ENCODE measurements around the gene ERF.
A peak's percentile ranks its signal among the peaks of the same experiment; 100 is the strongest.
"Not testable (repeated sequence)": the region's sequence is repeated elsewhere in the genome, so short reads cannot be mapped to it uniquely, and the experiment has no call there.

Gene ERF

DNA sequence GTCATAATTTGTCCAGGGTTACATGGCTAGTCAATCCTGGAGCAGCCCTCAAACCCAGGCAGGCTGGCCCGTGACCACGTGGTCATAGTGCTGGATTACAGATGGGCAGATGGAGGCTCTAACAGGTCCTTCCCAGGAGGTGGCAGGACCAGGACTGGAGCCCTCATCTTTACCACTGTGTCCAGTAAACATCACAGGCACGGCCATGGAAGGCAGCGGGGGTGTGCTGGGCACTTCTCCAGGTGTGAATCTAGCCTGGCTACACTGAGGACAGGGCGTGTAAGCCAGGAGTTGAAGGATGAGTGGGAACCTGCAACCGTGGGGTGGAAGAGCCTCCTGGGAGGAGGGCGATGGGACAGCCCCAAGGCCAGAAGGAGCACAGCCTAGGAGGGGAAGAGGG is 20.2 kb upstream of the ERF start:
- no peak for DNase-seq

DNA sequence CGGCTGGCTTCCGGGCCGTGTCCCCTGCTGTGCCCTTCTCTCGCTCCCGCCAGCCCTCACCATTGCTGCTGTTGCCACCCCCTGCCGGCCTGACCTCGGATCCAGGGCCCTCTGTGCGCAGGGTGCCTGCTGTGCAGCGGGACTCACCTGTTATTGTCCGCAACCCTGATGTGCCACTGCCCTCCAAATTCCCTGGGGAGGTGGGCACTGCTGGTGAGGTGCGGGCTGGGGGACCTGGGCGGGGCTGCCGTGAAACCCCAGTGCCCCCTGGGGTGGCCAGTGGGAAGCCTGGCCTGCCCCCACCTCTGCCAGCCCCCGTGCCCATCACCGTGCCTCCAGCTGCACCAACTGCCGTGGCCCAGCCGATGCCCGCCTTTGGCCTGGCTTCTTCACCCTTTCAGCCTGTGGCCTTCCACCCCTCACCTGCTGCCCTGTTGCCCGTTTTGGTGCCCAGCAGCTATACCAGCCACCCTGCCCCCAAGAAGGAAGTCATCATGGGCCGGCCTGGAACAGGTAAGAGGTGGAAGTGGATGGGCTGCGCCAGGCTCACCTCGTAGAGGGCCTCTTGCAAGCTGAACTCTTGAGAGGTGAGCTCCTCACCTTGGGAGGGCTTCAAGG is 19.2 kb upstream of the ERF start:
- DNase-seq, result no peak

DNA sequence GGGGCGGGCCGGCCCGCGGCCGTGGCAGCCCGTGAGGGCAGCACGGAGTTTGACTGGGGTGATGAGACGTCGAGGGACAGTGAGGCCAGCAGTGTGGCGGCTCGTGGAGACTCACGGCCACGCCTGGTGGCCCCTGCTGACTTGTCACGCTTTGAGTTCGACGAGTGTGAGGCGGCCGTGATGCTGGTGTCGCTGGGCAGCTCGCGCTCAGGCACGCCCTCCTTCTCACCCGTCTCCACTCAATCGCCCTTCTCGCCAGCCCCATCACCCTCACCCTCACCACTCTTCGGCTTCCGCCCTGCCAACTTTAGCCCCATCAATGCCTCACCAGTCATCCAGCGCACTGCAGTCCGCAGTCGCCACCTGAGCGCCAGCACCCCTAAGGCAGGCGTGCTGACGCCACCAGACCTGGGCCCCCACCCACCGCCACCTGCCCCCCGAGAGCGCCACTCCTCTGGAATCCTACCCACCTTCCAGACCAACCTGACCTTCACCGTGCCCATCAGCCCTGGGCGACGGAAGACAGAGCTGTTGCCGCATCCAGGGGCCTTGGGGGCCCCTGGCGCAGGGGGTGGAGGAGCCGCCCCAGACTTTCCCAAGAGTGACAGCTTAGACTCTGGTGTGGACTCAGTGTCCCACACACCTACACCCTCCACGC is 18.6 kb upstream of the ERF start:
- DNase-seq, result no peak

DNA sequence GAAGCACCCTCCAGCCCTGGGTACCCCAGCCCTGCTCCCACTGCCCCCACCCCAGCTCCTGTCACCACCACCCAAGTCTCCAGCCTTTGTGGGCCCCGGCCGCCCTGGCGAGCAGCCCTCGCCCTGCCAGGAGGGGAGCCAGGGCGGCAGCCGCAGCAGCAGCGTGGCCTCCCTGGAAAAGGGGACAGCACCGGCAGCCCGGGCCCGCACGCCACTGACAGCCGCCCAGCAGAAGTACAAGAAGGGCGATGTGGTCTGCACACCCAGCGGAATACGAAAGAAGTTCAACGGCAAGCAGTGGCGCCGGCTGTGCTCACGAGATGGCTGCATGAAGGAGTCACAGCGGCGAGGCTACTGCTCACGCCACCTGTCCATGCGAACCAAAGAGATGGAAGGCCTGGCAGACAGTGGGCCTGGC is 18.1 kb upstream of the ERF start:
- DNase-seq, result no peak

DNA sequence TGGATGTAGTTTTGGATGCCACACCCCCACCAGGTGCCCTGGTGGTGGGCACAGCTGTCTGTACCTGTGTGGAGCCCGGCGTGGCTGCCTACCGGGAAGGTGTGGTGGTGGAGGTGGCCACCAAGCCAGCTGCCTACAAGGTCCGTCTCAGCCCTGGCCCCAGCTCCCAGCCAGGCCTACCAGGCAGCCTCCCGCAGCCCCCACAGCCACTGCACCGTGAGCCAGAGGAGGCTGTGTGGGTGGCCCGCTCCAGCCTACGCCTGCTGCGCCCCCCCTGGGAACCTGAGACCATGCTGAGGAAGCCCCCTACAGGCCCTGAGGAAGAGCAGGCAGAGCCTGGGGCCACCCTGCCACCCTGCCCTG is 17.6 kb upstream of the ERF start:
- DNase-seq, result no peak

DNA sequence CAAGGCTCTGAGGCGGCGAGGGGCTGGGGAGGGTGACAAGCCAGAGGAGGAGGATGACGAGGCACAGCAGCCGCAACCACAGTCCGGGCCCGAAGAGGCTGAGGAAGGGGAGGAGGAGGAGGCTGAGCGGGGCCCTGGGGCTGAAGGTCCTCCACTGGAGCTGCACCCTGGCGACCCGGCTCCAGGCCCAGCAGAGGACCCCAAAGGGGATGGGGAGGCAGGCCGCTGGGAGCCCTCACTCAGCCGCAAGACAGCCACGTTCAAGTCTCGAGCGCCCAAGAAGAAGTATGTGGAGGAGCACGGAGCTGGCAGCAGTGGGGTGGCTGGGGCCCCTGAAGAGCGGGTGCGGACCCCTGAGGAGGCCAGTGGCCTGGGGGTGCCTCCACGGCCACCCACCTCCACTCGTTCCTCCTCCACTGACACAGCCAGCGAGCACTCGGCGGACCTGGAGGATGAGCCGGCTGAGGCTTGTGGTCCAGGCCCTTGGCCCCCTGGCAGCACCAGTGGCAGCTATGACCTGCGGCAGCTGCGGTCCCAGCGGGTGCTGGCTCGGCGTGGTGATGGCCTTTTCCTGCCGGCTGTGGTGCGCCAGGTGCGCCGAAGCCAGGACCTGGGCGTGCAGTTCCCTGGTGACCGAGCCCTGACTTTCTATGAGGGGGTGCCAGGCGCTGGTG is 17.1 kb upstream of the ERF start:
- no peak for DNase-seq

DNA sequence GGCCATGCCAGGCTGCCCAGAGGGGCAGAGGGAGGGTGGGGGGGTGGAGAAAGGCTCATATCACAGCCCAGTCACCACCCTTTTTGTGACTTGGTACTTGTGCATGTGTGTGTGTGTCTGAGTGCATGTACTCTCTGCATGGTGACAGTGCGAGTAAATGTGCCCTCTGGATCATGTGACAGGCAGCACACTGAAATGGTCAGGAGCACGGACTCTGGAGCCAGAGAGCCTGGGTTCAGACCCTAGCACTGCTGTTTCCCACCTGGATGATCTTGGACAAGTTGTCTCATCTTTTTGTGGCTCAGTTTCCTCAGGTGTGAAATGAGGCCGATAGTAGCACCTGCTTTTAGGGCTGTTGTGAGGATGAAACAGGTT is 16.1 kb upstream of the ERF start:
- DNase-seq, result no peak

DNA sequence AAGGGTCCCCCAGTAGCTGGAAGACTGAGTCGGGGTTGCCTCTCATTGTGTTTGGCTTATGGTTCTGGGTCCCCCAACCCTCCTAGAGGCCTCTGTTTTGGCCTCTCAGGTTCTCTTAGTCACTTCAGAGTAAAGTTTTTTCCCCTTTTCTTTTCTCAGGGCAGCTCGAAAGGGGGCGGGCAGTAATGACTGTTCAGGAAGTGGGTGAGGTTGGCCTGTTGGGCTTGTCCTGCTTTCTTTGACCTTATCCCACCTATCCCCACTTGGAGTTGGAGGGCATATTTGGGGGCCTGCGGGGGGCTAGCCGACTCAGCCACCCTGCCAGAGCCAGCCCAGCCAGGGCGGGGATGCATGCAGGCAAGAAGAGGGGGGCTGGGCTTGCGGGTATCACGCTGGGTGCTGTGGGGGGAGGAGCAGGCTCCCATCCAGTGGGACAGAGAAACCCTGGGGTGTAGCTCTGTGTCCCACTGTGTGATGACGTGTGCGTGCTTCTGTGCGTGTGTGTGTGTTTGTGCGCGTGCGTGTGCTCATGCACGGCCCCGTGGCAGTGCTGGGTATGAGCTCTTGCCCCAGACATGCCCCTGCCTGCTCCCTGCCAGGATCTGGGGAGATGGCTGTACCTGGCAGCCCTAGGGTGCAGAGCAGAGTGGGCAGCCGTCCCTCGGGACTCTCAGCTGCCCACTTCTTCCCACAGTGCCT is 15.6 kb upstream of the ERF start:
- DNase-seq, result peak; percentile 75

DNA sequence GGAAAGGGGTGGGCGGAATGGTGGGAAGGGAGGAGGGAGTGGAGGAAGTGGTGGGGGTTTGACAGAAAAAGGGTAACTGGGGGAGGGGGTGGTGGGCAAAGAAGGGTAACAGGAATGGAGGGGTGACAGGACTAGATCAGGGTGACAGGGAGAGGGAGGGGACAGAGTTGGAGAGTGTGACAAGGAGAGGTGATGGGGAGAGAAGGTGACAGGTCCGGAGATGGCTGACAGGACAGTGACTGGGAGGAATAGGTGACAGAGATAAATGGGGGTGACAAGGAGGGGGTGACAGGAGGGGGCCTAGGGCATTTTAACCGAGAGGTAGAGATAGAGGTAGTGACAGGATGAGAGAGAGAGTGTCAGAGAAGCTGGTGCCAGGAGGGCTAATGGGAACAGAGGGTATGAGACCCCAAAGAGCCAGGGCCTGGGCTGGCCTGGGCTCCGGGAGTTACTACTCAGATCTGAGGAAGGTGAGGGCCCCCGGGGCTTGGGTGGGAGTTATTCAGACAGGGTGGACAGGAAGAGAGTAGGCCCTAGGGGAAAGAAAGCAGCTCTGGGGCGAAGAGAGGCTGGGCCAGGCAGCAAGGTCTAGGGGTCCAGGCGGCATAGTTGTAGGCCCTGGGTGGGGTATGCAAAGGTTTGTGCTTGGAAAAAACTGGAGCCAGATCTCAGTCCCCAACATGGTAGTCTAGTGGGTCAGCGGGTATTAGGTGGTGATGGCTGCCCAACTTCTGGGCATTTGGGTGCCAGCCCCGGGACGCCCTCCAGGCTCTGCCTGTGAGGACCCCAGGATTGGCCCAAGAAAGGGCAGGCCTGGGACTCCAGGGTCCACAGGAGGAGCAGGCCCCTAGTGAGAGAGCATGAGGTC is 14.8 kb upstream of the ERF start:
- DNase-seq, result no peak

DNA sequence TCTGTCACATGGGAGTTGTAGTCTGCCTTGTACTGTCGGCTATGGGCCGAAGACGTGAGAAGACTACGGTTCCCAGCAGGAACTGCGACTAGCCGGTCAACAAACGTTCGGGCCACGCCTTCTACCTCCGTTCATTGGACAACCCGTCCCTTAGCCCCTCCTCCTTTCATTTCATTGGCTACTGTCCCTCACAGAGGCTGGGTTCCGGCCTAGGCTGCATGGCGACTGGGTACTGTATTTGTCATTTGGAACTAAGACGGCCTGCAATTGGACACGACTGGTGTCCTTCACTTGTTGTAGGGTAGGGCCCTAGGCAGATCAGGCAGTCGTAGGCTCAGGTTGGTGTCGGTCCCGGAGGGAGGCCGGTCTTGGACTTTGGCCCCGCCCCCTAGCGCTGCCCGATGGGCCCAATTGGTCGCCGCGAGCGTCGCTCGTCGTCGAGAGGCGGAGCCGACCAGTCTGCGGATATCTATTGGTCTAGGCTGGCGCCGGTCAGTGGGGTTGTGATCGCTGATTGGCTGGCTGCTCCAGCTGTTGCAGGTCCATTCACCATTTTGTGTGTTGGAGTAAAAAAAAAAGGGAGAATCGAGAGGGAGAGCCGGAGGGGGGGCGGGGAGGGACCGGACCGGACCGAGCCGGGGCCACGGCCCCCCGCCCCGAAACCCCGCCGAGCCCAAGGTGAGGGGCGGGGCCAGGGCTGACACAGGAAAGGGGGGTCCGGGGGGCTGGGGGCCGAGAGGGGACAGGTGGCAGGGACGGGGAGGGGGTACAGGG is 14.0 kb upstream of the ERF start, which contains the start of gene CIC:
CIC (plus strand) TSS at position 549 of the 774 bp plus-strand sequence. CDS start 2,532 bp downstream, outside the sequence.
- DNase-seq, result peak; percentile 100

DNA sequence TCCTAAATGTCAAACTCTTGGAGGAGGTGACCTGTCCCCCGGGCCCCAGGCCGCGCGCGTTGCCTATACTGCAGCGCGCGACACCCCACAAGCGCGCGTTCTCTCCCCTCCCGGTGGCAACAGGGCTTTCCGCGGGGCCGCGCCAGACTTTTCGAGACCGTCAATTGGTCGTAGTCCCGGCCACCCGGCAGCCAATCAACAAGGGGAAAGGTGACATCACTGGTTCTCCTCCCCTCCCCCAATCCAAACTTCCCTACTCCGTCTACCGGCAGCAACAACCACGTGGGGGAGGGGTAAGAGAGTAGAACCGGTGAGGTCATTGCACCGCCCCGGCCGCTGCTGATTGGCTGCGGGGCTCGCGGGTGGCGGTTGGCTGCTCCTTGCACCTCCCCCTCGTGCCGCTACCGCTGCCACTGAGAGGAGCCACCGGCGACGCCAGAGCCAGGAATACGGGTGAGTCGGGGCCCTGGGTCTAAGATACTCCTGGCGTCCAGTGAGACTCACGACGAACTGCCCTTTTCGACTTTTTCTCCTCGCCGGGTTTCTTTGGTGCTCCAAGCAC is 13.3 kb upstream of the ERF start:
- DNase-seq, result peak; percentile 99

DNA sequence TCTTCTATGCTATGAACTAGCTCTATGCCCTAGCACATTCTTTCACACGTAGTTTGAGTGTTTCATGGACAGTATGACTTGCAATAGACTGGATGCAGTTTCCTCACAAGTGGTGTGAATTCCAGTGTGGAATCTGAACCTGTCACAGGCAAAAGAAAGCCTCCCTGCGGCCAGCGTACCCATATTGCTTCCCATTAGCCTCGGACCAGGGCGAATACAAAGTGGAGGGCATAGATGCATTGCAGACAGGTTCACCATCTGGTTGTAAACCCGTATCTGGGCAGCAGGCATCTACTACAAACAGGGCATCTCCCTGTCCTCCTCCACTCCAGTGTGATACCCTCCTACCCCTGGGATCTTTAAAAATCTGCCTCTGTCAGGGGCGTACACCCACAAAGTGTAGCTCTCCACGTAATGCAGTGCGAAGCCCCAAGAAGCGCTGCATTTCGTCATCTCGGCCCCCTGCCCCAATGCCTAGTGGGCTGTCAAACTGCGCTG is 12.8 kb upstream of the ERF start:
- DNase-seq, result no peak

DNA sequence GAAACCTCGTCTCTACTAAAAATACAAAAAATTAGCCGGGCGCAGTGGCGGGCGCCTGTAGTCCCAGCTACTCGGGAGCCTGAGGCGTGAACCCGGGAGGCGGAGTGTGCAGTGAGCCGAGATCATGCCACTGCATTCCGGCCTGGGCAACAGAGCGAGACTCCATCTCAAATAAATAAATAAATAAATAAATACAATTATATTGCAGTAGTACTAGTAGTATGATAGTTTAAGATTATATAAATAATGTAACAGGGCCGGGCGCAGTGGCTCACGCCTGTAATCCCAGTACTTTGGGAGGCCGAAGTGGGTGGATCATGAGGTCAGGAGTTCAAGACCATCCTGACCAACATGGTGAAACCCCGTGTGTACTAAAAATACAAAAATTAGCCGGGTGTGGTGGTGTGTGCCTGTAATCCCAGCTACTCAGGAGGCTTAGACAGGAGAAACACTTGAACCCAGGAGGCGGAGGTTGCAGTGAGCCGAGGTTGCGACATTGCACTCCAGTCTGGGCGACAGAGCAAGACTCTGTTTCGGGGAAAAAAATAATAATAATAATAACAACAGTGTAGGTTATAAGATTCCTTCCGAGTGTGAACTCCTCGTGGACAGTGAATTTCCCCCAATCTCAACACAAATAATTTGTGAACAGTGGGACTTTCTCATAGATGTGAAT is 12.1 kb upstream of the ERF start:
- not testable (repeated sequence) for DNase-seq

DNA sequence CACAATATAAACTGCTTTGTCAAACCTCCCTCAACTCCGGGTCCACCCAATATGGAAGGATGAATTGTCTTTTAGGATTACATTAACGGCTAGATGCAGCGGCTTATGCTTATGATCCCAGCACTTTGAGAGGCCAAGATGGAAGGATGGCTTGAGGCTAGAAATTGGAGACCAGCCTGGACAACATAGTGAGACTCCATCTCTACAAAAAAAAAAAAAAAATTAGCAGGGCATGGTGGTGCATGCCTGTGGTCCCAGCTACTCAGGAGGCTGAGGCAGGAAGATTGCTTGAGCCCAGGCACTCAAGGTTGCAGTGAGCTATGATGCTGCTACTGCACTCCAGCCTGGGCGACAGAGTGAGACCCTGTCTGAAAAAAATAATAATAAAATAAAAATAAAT is 11.2 kb upstream of the ERF start:
- DNase-seq, result not testable (repeated sequence)

DNA sequence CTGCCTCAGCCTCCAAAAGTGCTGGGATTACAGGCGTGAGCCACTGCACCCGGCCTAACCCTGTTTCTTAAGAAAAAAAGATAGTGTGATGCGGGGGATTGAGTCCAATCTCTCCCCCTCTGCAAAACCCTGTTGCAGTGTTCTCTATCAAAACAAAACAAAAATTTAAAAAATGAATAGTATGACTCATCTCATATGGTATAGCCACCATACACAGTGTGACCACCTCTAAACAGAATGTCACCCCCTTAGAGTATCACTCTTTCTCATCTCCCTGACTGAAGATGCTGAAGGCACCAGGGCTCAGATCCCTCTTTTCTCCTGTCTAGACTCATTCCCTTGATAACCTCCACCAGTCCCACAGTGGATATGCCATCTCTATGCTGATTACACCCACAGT is 6.8 kb upstream of the ERF start:
- DNase-seq, result no peak

DNA sequence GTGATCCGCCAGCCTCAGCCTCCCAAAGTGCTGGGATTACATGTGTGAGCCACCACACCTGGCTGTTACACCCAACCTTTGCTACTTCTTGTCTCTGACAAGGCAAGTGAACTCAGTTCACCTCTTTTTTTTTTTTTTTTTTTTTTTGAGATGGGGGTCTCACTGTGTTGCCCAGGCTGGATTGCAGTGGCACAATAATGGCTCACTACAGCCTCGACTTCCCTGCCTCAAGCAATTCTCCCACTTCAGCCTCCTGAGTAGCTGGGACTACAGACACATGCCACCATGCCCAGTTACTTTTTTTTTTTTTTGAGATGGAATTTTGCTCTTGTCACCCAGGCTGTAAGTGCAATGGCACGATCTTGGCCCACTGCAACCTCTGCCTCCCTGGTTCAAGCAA is 2.9 kb upstream of the ERF start:
- not testable (repeated sequence) for DNase-seq

DNA sequence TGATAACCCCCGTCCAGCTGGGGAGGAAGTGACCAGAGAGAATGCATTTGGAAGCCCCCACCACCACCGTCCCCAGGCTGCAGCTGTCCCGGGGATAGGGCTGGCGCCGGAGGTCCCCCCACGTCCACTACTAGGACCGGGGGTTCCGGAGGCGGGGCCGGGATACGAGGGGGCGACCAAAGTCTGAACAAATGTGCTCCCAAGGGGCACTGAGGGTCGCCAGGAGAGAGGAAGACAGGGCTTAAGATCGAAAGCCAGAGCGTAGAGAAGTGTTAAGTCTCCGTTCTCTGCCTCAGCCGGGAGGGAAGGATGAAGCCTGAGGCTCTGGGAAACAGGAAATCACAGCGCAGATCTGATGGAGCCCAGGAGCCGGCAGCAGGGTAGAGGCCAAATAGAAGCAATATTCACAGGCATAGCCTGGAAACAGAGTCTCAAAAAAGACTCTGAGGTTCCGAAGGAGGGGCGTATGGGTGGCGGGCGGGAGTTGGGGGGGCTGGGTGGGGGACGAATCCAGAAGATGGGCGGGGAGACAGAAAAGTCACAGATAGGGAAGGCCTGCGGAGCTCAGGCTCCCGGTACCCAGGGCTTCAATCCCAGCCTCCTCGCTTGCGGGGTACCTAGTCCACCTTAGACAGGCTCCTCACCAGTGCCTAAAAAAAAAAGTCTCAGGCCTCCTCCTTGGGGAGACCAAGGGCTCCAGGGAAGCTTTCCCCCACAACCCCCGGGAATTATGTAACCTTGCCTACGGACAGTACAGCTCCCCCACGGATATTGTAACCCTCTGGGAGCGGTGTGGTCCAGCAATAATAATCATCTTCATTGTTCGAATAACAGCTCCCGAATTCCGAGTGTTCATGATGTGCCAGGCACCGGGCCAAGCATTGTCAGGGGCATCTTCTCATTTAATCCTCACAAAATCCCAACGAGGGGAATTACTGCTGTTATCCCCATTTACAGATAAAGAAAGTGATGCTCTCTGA is 1.1 kb upstream of the ERF start:
- no peak for DNase-seq

DNA sequence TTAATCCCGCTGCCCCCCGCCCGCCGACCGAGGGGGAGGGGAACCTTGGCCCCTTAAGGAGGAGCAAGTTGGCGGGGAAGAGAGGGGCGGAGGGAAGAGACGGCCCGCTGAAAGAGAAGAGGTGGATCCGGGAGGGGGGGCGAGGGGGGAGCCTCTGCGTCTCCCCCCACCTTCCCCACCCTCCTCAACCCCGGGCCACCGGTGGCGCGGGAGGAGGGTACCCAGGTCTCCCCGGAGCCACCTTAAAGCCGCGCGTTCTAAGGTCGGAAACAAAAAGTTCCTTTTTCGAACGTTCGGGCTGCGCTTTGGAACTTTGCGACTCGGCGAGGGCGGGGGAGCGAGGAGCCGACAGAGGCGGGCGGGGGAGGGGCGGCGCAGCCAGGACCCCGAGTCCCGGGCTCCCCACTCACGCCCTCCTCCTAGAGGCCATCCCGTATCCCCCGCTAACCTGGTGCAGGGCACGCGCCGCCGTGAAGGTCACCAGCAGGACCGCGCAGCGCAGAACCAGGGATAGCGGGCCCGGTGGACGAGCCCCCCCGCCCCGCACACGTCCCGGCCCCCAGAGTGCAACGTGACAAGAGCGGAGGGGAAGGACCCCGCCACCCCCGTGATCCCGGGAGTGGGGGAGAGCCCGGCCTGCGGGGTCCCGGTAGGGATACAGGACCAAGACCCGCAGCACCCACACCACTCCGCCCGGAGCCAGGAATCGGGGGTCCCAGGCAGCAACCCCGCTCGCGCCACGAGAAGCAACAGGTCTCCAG is 659 bp downstream of the ERF start:
- DNase-seq, result peak; percentile 85

Measured in CD4-positive, alpha-beta T cell treated with Interleukin-17A for 4 hours (primary cell).